GM19193 (cell line): ENCODE data around the gene ARHGAP45.

Experiments used
- POLR2A ChIP-seq: IDR thresholded peaks from 4 replicates; pipeline ENCODE4 v1.6.1; 2011; ENCODE audit not compliant: insufficient read depth, insufficient read length; ENCODE audit errors: extremely low read depth

The ARHGAP45 gene

GRCh38 chr19:1093811-1094553 lies 27.0 kb downstream of the ARHGAP45 start:
- no peak for TF ChIP-seq POLR2A

- TF ChIP-seq POLR2A: no peak
These were observed 27.6 kb downstream of the ARHGAP45 start for GRCh38 chr19:1094655-1094977.

DNA sequence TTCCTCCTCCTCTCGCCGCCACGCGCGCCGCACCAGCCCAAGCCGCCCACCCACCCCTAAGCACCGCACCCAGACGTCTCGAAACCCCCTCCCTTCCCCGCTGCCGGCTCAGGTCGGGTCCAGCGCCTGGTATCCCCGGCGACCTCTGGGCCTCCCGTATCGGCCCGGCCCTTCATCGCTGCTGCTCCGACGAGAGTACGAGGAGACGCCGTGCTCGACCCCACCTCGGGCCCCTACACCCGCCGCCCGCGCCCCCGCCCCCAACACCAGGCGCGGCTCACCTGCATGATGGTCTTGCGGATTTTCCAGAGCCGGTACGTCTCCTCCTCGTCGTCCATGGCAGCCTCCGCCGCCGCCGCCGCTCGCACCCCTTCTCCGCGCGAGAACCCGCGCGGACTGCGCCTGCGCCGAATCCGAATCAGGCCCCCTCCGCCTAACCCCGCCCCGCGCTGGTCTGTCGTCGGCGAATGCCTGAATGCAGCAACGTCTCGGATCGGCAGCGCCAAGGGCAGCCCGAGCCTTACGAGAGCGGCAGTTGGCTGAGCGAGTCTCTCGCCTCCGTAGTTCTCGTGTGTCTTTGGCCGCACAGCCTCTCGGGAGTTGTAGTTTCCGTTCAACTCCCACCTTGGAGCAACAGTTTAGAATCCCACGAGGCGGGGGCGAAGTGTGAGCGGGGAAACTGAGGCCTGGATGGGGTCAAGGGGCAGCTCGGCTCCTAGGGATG lies 28.2 kb downstream of the ARHGAP45 start, which contains the start of gene POLR2E:
Gene POLR2E (minus strand): TSS at position 398 of the 724 bp plus-strand sequence. CDS start 60 bp downstream, at position 338.
- peak; percentile 81 for TF ChIP-seq POLR2A

GRCh38 chr19:1097810-1098176 lies 30.8 kb downstream of the ARHGAP45 start:
- TF ChIP-seq POLR2A: no peak

DNA sequence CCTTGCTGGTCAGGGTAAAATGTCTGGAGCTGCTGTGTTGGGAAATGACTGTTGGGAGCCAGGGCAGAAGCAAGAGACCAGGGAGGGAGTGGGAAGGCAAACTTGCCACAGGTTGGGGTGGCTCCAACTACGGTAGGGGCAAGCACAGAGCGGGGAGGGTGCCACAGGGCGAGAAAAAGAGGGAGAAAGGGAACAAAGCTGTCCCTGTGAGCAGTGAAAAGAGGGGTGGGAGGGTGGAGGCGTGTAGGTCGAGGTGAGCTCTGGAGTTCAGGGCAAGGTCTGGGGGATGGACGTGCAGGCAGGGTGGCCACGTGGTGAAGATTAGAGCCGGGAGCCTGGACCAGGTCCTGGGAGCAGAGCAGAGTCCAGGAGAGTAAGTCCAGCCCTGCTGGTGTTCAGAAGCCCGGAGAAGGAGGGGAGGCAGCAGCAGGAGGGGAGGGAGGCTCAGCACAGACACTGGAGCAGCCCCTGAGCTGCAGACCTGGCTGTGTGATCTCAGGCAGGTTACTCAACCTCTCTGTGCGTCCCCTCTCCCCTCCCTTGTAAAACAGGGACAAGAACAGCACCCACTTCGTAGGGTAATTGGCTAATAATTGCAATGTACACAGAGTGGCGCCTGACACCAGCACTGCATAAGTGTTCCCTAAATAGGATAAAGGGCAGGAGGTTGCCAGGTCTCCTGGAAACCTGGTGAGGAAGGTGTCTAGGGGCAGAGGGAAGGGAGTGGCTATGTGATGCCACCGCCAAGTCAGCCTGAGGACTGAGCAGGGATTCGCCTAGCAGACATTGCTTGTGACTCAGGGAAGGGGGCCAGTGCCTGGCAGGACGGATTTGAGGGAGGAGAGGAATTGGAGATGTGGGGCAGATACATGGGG lies 31.4 kb downstream of the ARHGAP45 start:
- no peak for TF ChIP-seq POLR2A

GRCh38 chr19:1101337-1101698 lies 34.4 kb downstream of the ARHGAP45 start:
- TF ChIP-seq POLR2A: no peak

GRCh38 chr19:1102407-1103131 lies 35.6 kb downstream of the ARHGAP45 start:
- TF ChIP-seq POLR2A: no peak

- TF ChIP-seq POLR2A: no peak
These were observed 36.3 kb downstream of the ARHGAP45 start for GRCh38 chr19:1103132-1103707.

DNA sequence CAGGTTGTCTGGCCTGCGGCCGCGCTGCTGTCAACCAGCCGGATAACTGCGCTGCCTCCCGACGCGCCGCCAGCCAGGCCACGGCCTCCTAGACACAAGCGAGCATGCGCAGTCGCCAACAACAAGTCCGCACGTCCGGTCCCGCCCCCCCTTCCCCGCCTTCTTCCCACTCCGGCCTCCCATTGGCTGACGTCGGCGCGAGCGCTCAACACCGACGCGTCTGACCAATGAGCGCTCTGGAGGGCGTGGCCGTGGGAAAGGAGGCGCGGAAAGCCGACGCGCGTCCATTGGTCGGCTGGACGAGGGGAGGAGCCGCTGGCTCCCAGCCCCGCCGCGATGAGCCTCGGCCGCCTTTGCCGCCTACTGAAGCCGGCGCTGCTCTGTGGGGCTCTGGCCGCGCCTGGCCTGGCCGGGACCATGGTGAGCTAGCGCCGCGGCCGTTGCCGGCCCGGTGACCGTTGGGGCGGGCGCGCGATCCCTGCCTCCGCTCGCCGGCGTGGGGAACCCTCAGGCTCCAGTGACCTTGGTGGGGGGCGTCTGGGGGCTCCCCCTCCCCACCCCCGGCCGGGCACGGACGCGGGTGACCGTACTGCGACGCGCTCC lies 36.8 kb downstream of the ARHGAP45 start, which contains the start of gene GPX4:
Gene GPX4 (plus strand): TSS at position 287 of the 603 bp plus-strand sequence. CDS start 50 bp downstream, at position 337.
- TF ChIP-seq POLR2A: peak; percentile 99

DNA sequence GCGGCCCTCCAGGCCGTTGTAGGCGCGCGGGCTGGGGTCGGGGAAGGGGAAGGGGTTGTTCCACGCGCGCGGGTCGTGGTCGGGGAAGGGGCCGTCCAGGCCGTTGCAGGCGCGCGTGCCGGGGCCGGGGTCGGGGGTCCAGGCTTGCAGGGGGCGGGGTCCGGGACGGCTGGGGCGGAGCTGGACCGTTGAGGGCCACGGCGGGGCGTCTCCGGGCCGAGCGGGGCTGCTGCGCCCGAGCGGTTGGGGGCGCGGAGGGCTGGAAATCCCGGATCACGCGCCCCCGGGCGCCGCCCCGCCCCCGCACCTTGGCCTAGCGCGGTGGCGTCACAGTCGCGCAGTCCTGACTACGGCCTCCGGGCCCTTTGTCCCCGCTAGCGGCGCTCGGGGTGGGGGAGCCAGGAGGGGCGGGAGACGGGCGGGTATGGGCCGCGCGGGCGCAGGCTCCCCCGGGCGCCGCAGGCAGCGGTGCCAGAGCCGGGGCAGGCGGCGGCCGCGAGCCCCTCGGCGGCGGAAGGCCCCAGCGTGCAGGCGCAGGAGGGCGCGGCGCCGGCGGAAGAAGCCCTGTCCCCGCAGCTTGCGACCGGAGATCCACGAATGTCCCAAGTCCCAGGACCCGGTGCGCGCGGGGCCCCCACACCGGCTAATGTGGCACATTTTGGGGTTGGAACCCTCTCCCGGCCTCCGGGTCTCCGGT lies 37.5 kb downstream of the ARHGAP45 start:
- TF ChIP-seq POLR2A: no peak

DNA sequence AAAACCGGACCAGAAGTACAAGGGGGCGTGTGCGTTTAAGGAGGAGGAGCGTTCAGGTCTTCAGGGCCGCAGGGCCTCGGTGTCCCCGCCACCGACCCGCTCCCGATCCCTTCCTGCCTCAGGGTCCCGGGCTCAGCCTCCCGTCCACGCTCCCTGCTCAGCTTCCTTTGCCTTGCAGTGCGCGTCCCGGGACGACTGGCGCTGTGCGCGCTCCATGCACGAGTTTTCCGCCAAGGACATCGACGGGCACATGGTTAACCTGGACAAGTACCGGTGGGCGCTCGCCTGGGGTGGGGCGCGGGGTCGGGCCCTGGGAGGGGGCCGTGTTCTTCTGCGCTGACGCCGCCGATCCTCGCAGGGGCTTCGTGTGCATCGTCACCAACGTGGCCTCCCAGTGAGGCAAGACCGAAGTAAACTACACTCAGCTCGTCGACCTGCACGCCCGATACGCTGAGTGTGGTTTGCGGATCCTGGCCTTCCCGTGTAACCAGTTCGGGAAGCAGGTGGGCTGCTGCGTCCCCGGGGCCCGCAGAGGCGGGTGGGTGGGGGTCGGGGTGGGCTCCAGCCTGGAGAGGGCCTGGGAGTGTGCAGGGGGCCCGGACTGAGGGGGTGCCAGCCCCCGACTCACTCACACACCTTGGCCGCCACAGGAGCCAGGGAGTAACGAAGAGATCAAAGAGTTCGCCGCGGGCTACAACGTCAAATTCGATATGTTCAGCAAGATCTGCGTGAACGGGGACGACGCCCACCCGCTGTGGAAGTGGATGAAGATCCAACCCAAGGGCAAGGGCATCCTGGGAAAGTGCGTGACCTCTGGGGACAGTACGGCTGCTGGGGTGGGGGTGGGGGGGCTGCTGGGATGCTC lies 38.3 kb downstream of the ARHGAP45 start:
- no peak for TF ChIP-seq POLR2A
